Immature natural killer cell (primary cell): ENCODE results near the gene OLA1. TPM values are rescaled to one million over a fixed set of nuclear protein-coding genes. Genes with fewer than 3 reads are reported as not detected.
A peak's percentile ranks its signal among the peaks of the same experiment; 100 is the strongest.
"Not testable (repeated sequence)": the region's sequence is repeated elsewhere in the genome, so short reads cannot be mapped to it uniquely, and the experiment has no call there.

Experiments used
- DNase-seq, 3 donors: peaks; one replicate each; pipeline ENCODE4 v3.0.0; 2022; ENCODE audit warnings: mixed read lengths in 1 of 3
- H3K27ac Mint-ChIP-seq, 6 donors: one replicate each; pipeline ENCODE4 v1.8.0; 2020; ENCODE audit warnings: mixed read lengths in 6 of 6, mild to moderate bottlenecking in 5 of 6, inconsistent platforms in 4 of 6, moderate library complexity in 3 of 6
- H3K27me3 Mint-ChIP-seq, 3 donors: one replicate each; pipeline ENCODE4 v1.8.0; 2020 to 2021; ENCODE audit warnings: low read depth in 3 of 3, mild to moderate bottlenecking in 3 of 3, mixed read lengths in 3 of 3, moderate library complexity in 3 of 3, inconsistent platforms in 1 of 3
- H3K36me3 Mint-ChIP-seq, 3 donors: one replicate each; pipeline ENCODE4 v1.8.0; 2020; ENCODE audit warnings: mixed read lengths in 3 of 3, inconsistent platforms in 2 of 3, mild to moderate bottlenecking in 2 of 3
- H3K4me1 Mint-ChIP-seq, 2 donors: one replicate each; pipeline ENCODE4 v1.8.0; 2020; ENCODE audit warnings: inconsistent platforms in 2 of 2, mild to moderate bottlenecking in 2 of 2, mixed read lengths in 2 of 2, moderate library complexity in 1 of 2
- H3K4me3 Mint-ChIP-seq, 5 donors: one replicate each; pipeline ENCODE4 v1.8.0; 2020; ENCODE audit warnings: mild to moderate bottlenecking in 5 of 5, mixed read lengths in 5 of 5, inconsistent platforms in 3 of 5, moderate library complexity in 3 of 5
- H3K9me3 Mint-ChIP-seq, 6 donors: one replicate each; pipeline ENCODE4 v1.8.0; 2020; ENCODE audit warnings: mild to moderate bottlenecking in 6 of 6, mixed read lengths in 6 of 6, inconsistent platforms in 4 of 6, moderate library complexity in 3 of 6
- polyA plus RNA-seq, 3 donors: library from polyadenylated mRNA; unstranded; fragments of 300-500 nt; fragmentation: Illumina TruSeq; gene quantifications; one replicate each; pipeline ENCODE4 v1.2.3, GENCODE V29; 2021

Gene OLA1
- 10 to 100 TPM; 80.6 to 95.7 (median 84.3) TPM for polyA plus RNA-seq

DNA sequence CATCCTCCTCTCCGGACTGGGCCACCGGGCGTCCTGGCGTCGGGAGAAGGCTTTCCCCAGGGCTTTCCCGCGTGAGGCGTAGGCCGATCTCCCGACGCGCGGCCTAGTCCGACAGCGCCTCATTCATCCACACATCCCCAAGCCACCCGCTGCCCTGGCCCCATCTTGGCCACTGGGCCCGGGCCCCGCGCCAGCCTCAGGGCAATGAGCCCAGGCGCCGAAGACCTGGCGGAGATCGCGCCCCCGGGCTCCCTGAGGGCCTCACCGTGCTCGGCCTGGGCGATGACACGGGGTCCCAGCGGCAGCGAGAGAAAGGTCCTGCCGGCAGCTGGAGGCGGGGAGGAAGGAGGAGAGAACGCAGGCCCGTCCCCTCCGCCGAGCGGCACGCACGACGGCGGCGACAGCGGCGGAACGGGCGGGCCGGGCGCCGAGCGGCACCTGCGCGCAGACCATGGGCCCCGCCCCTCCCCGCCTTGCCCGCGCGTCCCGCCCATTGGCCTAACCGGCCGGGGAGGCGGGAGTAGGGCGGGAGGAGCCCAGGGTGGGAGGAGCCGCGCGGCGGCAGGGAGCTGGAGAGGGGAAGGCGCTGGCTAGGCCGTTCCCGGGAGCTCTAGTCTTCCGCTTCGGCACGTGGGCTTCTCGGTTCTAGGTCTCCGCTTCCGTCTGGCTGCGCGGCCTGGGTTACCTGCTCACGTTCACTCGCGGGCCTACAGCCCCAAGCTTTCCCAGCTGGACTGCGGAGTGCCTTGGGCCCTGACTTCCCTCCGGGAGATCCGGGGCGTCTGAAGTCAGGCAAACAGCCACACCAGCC, at the start of gene OLA1:
Gene OLA1, minus strand, starts transcription at position 346 of the 811 bp plus-strand sequence. CDS start 1,717 bp downstream, outside the sequence.
- no peaks in the 10 kb centered on the region for H3K27me3 Mint-ChIP-seq
- H3K36me3 Mint-ChIP-seq, result peaks cover 0 to 7% (median 6%) of the 10 kb centered on the region in 3 donors
- peak; percentile 95 for DNase-seq
- peak within 1 kb of the TSS; percentile 53 to 91 (median 76) for H3K27ac Mint-ChIP-seq
- H3K4me3 Mint-ChIP-seq, result peak within 1 kb of the TSS; percentile 78 to 90 (median 87)
- H3K9me3 Mint-ChIP-seq, result peaks cover 0 to 1% (median 0%) of the 10 kb centered on the region in 6 donors
- H3K4me1 Mint-ChIP-seq, result peaks cover 20 to 41% of the 10 kb centered on the region in 2 donors

DNA sequence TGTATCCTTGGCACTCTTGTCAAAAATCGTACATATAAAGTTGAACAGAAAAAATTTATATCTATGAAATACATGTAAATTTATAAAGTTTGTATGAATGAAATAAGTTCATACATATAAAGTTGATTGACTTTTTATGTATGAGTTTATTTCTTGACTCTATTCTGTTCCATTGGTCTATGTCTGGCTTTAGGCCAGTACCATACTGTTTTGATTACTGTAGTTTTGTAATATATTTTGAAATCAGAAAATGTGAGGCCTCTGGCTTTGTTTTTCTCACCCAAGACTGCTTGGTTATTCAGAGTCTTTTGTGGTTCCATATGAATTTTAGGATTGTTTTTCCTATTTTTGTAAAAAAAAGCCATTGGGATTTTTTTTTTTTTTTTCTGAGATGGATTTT, 44.6 kb upstream of the OLA1 start:
- peaks cover 0 to 4% (median 0%) of the 10 kb centered on the region in 3 donors for H3K36me3 Mint-ChIP-seq
- no peak for DNase-seq
- H3K27me3 Mint-ChIP-seq, result peaks cover 0 to 24% (median 11%) of the 10 kb centered on the region in 3 donors
- H3K4me3 Mint-ChIP-seq, result no peak overlapping the region
- peaks cover 0 to 16% (median 8%) of the 10 kb centered on the region in 6 donors for H3K9me3 Mint-ChIP-seq
- H3K4me1 Mint-ChIP-seq, result no peaks in the 10 kb centered on the region
- no peak overlapping the region for H3K27ac Mint-ChIP-seq

DNA sequence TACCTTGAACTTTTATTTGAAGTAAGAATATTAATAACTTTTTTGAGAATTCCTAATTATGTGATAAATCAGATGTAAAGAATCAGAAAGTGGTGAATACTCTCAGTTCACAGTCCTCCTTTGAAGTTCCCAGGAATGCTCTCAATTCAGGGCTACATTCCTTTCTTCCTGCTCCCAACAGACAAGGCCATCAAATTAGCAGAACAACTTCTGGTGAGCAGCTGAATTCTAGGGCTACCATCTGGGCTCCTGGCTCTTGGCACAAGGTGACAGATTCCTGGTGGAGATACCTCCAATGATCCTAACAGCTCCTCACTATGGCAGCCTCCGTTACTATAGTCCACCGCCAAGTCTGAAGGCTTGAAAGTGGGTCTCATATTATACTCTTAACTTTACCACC, 37.8 kb upstream of the OLA1 start:
- Mint-ChIP-seq H3K27ac (no peak overlapping the region), H3K4me1 (no peaks in the 10 kb centered on the region), H3K27me3 (peaks cover 0 to 42% (median 15%) of the 10 kb centered on the region in 3 donors), H3K4me3 (no peak overlapping the region), H3K36me3 (no peaks in the 10 kb centered on the region), H3K9me3 (peaks cover 0 to 12% (median 4%) of the 10 kb centered on the region in 6 donors)
- DNase-seq, result no peak

DNA sequence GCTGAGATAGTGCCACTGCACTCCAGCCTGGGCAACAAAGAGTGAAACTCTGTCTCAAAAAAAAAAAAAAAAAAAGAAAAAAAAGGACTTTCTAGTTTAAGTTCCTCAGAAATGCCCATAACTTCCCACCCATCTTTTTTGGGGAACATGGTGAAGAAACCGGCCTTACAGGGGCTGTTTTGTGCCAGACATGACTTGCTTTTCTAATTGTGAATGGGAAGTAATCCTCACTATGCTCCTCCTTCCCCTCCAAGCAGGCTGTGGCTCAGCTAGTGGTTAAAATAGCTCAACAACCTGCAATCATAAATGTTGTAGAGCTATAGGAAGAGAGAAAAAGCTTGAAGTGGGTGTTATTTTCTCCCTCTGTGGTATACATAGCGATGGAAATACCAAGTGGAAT, 34.1 kb upstream of the OLA1 start:
- peaks cover 3 to 25% (median 14%) of the 10 kb centered on the region in 3 donors for H3K27me3 Mint-ChIP-seq
- no peaks in the 10 kb centered on the region for H3K36me3 Mint-ChIP-seq
- H3K9me3 Mint-ChIP-seq, result peaks cover 0 to 3% (median 0%) of the 10 kb centered on the region in 6 donors
- no peak overlapping the region for H3K27ac Mint-ChIP-seq
- H3K4me3 Mint-ChIP-seq, result no peak overlapping the region
- DNase-seq, result no peak
- no peaks in the 10 kb centered on the region for H3K4me1 Mint-ChIP-seq

DNA sequence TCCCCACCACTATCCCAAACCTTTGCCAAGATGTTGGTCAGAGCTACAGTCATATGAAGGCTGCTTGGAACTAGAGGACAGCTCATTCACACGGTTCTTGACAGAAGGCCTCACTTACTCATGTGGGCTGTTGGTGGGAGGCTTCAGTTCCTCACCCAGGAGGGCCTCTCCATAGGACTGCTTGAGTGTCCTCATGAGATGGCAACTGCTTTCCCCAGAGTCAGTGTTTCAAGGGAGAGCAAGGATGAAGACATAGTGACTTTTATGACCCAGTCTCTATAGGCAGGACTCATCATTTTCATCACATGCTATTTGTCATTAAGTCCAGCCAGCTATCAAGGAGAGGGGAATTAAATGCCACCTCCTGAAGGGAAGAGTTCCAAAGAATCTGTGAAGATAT, 33.4 kb upstream of the OLA1 start:
- Mint-ChIP-seq H3K27ac (no peak overlapping the region), H3K27me3 (peaks cover 3 to 22% (median 12%) of the 10 kb centered on the region in 3 donors), H3K9me3 (peaks cover 0 to 2% (median 0%) of the 10 kb centered on the region in 6 donors), H3K4me1 (no peaks in the 10 kb centered on the region), H3K4me3 (no peak overlapping the region), H3K36me3 (no peaks in the 10 kb centered on the region)
- DNase-seq, result no peak

DNA sequence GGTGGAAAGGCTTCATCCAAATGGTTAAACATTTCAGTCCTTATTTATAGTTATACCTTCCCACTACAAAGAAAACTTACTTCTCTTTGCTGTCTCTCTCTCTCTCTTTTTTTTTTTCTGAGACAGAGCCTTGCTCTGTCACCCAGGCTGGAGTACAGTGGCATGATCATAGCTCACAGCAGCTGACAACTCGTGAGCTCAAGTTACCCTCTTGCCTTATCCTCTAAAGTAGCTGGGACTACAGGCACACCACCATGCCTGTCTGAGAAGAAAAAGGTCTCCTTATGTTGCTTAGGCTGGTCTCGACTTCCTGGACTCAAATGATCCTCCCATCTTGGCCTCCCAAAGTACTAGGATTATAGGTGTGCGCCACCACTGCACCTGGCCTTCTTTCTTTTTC, 32.3 kb upstream of the OLA1 start:
- Mint-ChIP-seq H3K27ac (no peak overlapping the region), H3K9me3 (peaks cover 0 to 2% (median 0%) of the 10 kb centered on the region in 6 donors), H3K36me3 (no peaks in the 10 kb centered on the region), H3K4me3 (no peak overlapping the region), H3K27me3 (peaks cover 4 to 21% (median 15%) of the 10 kb centered on the region in 3 donors), H3K4me1 (no peaks in the 10 kb centered on the region)
- DNase-seq, result no peak

DNA sequence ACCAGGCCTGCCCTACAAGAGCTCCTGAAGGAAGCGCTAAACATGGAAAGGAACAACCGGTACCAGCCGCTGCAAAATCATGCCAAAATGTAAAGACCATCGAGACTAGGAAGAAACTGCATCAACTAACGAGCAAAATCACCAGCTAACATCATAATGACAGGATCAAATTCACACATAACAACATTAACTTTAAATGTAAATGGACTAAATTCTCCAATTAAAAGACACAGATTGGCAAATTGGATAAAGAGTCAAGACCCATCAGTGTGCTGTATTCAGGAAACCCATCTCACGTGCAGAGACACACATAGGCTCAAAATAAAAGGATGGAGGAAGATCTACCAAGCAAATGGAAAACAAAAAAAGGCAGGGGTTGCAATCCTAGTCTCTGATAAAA, 21.9 kb upstream of the OLA1 start:
- H3K4me1 Mint-ChIP-seq, DNase-seq, H3K27me3 Mint-ChIP-seq, H3K27ac Mint-ChIP-seq, H3K9me3 Mint-ChIP-seq, H3K4me3 Mint-ChIP-seq, H3K36me3 Mint-ChIP-seq: not testable (repeated sequence)

DNA sequence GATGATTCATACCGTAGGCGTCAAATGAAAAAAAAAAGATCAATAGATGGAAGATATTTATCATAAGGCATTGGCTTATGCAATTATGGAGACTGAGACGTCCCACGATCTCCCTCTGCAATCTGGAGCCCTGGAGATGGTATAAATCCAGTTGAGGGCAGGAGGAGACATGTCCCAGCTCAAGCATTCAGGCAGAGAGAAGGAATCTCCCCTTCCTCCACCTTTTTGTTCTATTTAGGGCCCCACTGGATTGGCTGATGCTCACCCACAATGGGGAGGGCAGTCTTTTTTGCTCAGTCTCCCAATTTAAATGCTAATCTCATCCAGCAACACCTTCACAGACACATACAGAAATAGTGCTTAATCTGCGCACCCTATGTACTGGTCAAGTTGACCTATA, 18.0 kb upstream of the OLA1 start:
- no peak overlapping the region for H3K27ac Mint-ChIP-seq
- no peaks in the 10 kb centered on the region for H3K36me3 Mint-ChIP-seq
- H3K4me1 Mint-ChIP-seq, result no peaks in the 10 kb centered on the region
- no peak overlapping the region for H3K4me3 Mint-ChIP-seq
- no peak for DNase-seq
- H3K27me3 Mint-ChIP-seq, result peaks cover 8 to 12% (median 12%) of the 10 kb centered on the region in 3 donors
- no peaks in the 10 kb centered on the region for H3K9me3 Mint-ChIP-seq

DNA sequence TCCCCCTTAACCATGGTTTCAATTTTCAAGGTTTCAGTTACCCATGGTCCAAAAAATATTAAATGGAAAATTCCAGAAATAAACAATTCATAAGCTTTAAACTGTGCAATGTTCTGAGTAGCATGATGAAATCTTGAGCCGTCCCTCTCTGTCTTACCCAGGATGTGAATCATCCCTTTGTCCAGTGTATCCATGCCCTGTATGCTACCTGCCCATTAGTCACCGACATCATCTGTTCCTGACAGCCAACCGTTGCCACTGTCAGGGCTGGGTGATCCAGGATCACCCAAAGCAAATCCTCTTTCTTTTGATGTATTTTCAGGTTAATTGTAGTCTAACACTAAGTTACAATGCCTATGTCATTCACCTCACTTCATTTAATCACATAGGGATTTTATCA, 15.7 kb upstream of the OLA1 start:
- no peak overlapping the region for H3K27ac Mint-ChIP-seq
- no peak for DNase-seq
- H3K4me3 Mint-ChIP-seq, result no peak overlapping the region
- H3K9me3 Mint-ChIP-seq, result no peaks in the 10 kb centered on the region
- no peaks in the 10 kb centered on the region for H3K36me3 Mint-ChIP-seq
- H3K4me1 Mint-ChIP-seq, result no peaks in the 10 kb centered on the region
- H3K27me3 Mint-ChIP-seq, result peaks cover 9 to 12% (median 12%) of the 10 kb centered on the region in 3 donors

DNA sequence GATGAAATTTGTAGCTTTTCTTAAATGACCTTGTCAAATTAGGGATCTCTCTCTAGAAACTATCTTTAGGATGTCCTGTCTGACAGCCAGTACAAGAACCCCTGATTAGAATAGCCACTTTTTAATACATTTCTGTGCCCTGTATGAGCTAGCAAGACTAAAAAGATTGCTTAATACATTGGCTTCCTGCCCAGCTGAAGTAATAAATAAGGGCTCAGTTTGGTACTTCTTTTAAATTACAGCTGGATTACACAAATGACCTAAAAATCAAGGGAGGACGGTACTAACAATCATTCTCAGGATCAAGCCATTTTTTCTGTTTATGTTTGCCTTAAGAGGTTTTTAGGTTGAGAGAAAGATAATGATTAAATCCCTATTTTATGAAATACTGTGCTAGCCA, 11.6 kb upstream of the OLA1 start:
- Mint-ChIP-seq H3K27ac (no peak overlapping the region), H3K4me3 (no peak overlapping the region), H3K36me3 (no peaks in the 10 kb centered on the region), H3K9me3 (no peaks in the 10 kb centered on the region), H3K4me1 (no peaks in the 10 kb centered on the region), H3K27me3 (peaks cover 2 to 13% (median 11%) of the 10 kb centered on the region in 3 donors)
- DNase-seq, result no peak

DNA sequence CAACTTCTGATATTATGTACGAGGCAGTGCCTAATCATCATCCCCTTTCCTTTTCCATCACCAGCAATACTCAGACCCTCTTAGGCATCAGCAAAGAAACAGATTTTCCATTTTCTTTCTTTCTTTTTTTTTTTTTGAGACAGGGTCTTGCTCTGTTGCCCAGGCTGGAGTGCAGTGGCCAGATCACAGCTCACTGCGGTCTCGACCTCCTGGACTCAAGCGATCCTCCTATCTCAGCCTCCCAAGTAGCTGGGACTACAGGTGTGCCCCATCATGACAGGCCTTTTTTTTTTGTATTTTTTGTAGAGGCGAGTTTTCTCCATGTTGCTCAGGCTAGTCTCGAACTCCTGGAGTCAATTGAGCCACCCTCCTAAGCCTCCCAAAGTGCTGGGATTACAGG, 5.9 kb upstream of the OLA1 start:
- no peak overlapping the region for H3K4me3 Mint-ChIP-seq
- H3K4me1 Mint-ChIP-seq, result peaks cover 2% of the 10 kb centered on the region in 2 donors
- no peak overlapping the region for H3K27ac Mint-ChIP-seq
- H3K36me3 Mint-ChIP-seq, result no peaks in the 10 kb centered on the region
- no peak for DNase-seq
- H3K9me3 Mint-ChIP-seq, result peaks cover 0 to 1% (median 0%) of the 10 kb centered on the region in 6 donors
- peaks cover 0 to 9% (median 3%) of the 10 kb centered on the region in 3 donors for H3K27me3 Mint-ChIP-seq

DNA sequence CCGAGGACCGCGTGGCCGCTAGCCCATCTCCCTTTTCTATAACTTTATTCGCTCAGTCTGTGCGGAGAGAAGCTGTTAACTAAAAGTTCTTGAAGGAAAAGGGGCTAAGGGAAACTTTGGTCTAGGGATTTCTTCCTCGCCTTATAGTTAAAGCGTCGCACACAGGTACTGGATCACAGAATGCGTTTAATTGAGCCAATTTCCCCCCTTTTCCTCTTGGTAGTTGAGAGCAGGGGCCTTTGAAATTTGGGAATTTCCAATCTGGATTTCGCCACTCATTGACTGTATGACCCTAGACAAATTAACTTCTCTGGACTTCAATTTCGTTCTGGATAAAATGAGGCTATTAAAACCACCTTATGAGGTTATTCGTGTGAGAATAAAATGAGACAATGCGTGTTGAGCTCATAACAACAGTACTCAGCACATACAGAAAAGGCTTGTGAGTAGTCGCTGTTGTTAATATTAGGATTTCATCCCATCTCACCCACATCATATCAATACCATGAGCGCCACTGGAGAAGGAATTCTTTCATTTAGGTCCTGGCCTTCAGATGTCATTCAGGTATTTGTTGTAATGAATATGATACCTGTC, 763 bp upstream of the OLA1 start:
- no peaks in the 10 kb centered on the region for H3K27me3 Mint-ChIP-seq
- peaks cover 0 to 6% (median 2%) of the 10 kb centered on the region in 3 donors for H3K36me3 Mint-ChIP-seq
- no peak for DNase-seq
- H3K27ac Mint-ChIP-seq, result peak overlapping the region; percentile 53 to 91 (median 58)
- peaks cover 19 to 34% of the 10 kb centered on the region in 2 donors for H3K4me1 Mint-ChIP-seq
- H3K4me3 Mint-ChIP-seq, result peak overlapping the region; percentile 78 to 87 (median 85)
- H3K9me3 Mint-ChIP-seq, result peaks cover 0 to 1% (median 0%) of the 10 kb centered on the region in 6 donors

DNA sequence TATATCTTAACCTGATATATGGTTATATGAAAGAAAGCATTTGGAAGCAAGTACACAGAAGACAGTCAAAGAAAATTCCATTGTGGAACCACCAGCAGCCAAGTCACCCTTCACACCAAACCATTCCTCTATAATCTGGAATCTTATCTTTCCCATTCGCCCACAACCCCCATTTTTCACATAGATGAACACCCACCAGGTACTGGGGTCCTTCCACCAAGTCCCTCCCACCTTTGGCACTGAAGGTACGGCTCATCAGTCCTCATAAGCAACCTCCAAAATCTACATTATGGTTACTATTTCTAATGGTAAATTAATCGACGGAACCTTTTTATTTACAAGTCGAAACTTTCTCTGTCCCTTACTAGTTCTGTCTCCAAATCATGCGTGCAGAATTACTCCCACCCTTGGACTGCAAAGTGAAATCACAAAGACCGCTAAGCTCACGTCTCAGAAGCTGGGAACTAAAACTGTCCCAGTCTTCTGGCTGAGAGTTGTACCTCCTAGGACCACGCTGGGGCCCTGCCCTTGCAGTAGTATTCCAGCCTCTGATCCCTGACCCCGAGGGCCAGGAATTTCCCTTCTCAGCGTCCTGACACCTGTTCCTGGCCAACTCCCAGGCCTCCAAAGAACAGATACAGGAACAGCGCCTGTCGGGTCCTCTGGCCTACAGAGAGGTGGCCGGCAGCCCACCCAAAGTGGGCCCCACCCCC, 702 bp downstream of the OLA1 start:
- peak overlapping the region; percentile 76 to 90 (median 87) for H3K4me3 Mint-ChIP-seq
- H3K36me3 Mint-ChIP-seq, result peaks cover 0 to 7% (median 7%) of the 10 kb centered on the region in 3 donors
- peaks cover 0 to 1% (median 0%) of the 10 kb centered on the region in 6 donors for H3K9me3 Mint-ChIP-seq
- peak overlapping the region; percentile 17 to 85 (median 76) for H3K27ac Mint-ChIP-seq
- peaks cover 20 to 44% of the 10 kb centered on the region in 2 donors for H3K4me1 Mint-ChIP-seq
- DNase-seq, result no peak
- no peaks in the 10 kb centered on the region for H3K27me3 Mint-ChIP-seq
